ENCODE results near the gene LAMC2. TPM values are rescaled to one million over a fixed set of nuclear protein-coding genes. Genes with fewer than 3 reads are reported as not detected.

LAMC2 gene
- total and polyA plus RNA-seq, 2 of the 8 experiments (the other 6 are each of a cell fraction or from before 2014, with no cell fraction given) = 4.6 to 12.9 TPM

DNA sequence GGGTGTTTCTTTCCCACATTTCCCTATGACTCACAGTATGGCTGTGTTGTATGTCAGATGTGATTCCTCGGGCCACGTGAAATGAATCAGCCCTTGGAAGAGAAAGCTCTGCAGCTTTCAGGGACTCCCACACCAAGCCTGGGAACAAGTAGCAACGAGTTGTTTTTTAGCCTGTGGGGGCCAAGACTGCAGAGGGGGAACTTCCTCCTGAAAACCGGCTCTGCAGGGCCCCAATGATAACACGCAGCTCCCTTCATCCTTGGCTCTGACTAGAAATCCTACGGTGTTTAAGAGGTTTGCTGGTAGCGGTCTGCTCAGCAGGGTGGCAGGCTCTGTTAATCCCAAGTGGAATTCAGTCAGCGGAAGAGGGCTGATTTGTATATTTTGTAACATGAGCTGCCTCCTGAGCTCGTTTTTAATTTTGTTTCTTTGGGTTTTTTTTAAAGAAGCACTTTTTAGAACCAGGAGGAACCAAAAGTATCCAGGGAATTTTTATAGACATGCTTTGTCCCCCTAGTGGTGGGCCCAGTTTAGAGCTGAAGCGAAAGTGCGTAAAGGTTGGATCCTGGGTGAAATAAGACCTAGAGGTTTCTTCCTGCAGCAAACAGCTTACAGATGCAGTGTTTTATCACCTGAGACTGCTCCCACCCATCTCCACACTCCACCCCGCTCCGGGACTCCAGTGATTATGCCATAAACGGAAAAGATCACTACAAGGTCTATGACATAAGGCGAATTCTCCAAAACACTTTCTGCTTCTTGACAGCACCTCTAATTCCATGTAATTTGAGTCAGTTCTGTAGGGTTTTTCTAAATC, 48.8 kb downstream of the LAMC2 start (continued):
- TF ChIP-seq, protein P1, sequence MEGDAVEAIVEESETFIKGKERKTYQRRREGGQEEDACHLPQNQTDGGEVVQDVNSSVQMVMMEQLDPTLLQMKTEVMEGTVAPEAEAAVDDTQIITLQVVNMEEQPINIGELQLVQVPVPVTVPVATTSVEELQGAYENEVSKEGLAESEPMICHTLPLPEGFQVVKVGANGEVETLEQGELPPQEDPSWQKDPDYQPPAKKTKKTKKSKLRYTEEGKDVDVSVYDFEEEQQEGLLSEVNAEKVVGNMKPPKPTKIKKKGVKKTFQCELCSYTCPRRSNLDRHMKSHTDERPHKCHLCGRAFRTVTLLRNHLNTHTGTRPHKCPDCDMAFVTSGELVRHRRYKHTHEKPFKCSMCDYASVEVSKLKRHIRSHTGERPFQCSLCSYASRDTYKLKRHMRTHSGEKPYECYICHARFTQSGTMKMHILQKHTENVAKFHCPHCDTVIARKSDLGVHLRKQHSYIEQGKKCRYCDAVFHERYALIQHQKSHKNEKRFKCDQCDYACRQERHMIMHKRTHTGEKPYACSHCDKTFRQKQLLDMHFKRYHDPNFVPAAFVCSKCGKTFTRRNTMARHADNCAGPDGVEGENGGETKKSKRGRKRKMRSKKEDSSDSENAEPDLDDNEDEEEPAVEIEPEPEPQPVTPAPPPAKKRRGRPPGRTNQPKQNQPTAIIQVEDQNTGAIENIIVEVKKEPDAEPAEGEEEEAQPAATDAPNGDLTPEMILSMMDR (IDR thresholded peaks at IDR 0.05; ENCODE audit: control extremely low read depth in 1 of 3, insufficient read depth in 1 of 3, low read depth in 1 of 3, low read length in 3 of 3) = peak in 2 of 3 experiments; percentile 59 to 60; a peak in 3 of 4 replicates
- TF ChIP-seq RXRA (IDR thresholded peaks at IDR 0.05; ENCODE audit: insufficient read depth, low read depth, low read length) (no peak), POLR2AphosphoS5 (IDR thresholded peaks at IDR 0.05; ENCODE audit: low read depth, low read length) (no peak), TCF12 (IDR thresholded peaks at IDR 0.05; ENCODE audit: low read depth, low read length) (no peak), TEAD4 (IDR thresholded peaks at IDR 0.05; ENCODE audit: low read depth, low read length) (peak; percentile 72; the same call in 1 of the 2 replicates), CBX8 (IDR thresholded peaks at IDR 0.05; ENCODE audit: borderline replicate concordance, low read depth, low read length) (no peak)
- TF ChIP-seq, protein P2, sequence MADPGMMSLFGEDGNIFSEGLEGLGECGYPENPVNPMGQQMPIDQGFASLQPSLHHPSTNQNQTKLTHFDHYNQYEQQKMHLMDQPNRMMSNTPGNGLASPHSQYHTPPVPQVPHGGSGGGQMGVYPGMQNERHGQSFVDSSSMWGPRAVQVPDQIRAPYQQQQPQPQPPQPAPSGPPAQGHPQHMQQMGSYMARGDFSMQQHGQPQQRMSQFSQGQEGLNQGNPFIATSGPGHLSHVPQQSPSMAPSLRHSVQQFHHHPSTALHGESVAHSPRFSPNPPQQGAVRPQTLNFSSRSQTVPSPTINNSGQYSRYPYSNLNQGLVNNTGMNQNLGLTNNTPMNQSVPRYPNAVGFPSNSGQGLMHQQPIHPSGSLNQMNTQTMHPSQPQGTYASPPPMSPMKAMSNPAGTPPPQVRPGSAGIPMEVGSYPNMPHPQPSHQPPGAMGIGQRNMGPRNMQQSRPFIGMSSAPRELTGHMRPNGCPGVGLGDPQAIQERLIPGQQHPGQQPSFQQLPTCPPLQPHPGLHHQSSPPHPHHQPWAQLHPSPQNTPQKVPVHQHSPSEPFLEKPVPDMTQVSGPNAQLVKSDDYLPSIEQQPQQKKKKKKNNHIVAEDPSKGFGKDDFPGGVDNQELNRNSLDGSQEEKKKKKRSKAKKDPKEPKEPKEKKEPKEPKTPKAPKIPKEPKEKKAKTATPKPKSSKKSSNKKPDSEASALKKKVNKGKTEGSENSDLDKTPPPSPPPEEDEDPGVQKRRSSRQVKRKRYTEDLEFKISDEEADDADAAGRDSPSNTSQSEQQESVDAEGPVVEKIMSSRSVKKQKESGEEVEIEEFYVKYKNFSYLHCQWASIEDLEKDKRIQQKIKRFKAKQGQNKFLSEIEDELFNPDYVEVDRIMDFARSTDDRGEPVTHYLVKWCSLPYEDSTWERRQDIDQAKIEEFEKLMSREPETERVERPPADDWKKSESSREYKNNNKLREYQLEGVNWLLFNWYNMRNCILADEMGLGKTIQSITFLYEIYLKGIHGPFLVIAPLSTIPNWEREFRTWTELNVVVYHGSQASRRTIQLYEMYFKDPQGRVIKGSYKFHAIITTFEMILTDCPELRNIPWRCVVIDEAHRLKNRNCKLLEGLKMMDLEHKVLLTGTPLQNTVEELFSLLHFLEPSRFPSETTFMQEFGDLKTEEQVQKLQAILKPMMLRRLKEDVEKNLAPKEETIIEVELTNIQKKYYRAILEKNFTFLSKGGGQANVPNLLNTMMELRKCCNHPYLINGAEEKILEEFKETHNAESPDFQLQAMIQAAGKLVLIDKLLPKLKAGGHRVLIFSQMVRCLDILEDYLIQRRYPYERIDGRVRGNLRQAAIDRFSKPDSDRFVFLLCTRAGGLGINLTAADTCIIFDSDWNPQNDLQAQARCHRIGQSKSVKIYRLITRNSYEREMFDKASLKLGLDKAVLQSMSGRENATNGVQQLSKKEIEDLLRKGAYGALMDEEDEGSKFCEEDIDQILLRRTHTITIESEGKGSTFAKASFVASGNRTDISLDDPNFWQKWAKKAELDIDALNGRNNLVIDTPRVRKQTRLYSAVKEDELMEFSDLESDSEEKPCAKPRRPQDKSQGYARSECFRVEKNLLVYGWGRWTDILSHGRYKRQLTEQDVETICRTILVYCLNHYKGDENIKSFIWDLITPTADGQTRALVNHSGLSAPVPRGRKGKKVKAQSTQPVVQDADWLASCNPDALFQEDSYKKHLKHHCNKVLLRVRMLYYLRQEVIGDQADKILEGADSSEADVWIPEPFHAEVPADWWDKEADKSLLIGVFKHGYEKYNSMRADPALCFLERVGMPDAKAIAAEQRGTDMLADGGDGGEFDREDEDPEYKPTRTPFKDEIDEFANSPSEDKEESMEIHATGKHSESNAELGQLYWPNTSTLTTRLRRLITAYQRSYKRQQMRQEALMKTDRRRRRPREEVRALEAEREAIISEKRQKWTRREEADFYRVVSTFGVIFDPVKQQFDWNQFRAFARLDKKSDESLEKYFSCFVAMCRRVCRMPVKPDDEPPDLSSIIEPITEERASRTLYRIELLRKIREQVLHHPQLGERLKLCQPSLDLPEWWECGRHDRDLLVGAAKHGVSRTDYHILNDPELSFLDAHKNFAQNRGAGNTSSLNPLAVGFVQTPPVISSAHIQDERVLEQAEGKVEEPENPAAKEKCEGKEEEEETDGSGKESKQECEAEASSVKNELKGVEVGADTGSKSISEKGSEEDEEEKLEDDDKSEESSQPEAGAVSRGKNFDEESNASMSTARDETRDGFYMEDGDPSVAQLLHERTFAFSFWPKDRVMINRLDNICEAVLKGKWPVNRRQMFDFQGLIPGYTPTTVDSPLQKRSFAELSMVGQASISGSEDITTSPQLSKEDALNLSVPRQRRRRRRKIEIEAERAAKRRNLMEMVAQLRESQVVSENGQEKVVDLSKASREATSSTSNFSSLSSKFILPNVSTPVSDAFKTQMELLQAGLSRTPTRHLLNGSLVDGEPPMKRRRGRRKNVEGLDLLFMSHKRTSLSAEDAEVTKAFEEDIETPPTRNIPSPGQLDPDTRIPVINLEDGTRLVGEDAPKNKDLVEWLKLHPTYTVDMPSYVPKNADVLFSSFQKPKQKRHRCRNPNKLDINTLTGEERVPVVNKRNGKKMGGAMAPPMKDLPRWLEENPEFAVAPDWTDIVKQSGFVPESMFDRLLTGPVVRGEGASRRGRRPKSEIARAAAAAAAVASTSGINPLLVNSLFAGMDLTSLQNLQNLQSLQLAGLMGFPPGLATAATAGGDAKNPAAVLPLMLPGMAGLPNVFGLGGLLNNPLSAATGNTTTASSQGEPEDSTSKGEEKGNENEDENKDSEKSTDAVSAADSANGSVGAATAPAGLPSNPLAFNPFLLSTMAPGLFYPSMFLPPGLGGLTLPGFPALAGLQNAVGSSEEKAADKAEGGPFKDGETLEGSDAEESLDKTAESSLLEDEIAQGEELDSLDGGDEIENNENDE (IDR thresholded peaks at IDR 0.05; ENCODE audit: insufficient replicate concordance, low read length) = peak; percentile 84
